ENCODE results near the gene OPN1LW.

GRCh38 chrX:154135458-154136229, 8.4 kb upstream of the OPN1LW start:
- TF ChIP-seq CTCF (IDR thresholded peaks at IDR 0.05) (no peak), POLR2AphosphoS5 (IDR thresholded peaks at IDR 0.05) (no peak), POLR2A (IDR thresholded peaks at IDR 0.05) (no peak)
